ENCODE results near the gene MLEC.
"Not testable (repeated sequence)": the region's sequence is repeated elsewhere in the genome, so short reads cannot be mapped to it uniquely, and the experiment has no call there.

Gene MLEC

GRCh38 chr12:120722784-120723183, 35.8 kb downstream of the MLEC start:
- no peak for DNase-seq

GRCh38 chr12:120724720-120725119, 37.8 kb downstream of the MLEC start:
- DNase-seq: no peak

GRCh38 chr12:120725151-120725658, 38.3 kb downstream of the MLEC start:
- no peak for DNase-seq

GRCh38 chr12:120725659-120726509, 38.9 kb downstream of the MLEC start, which contains the start of gene ACADS:
Gene ACADS (plus strand): TSS chr12:120725826. CDS start chr12:120725886, 60 bp downstream.
- peak; percentile 87 to 92 for DNase-seq

GRCh38 chr12:120726510-120726793, 39.5 kb downstream of the MLEC start:
- no peak for DNase-seq

- DNase-seq: no peak
Measured at GRCh38 chr12:120726961-120727360, 40.0 kb downstream of the MLEC start.

GRCh38 chr12:120732198-120732597, 45.2 kb downstream of the MLEC start:
- not testable (repeated sequence) for DNase-seq

- DNase-seq: no peak
Measured at GRCh38 chr12:120733574-120733973, 46.6 kb downstream of the MLEC start.

GRCh38 chr12:120734210-120734609, 47.3 kb downstream of the MLEC start:
- DNase-seq: no peak

GRCh38 chr12:120735181-120735580, 48.2 kb downstream of the MLEC start:
- no peak for DNase-seq

GRCh38 chr12:120736404-120737331, 49.7 kb downstream of the MLEC start:
- DNase-seq: no peak

GRCh38 chr12:120737557-120738251, 50.8 kb downstream of the MLEC start:
- no peak for DNase-seq

GRCh38 chr12:120738252-120739030, 51.5 kb downstream of the MLEC start:
- no peak for DNase-seq

- DNase-seq: no peak
Measured at GRCh38 chr12:120739031-120739762, 52.2 kb downstream of the MLEC start.

- no peak for DNase-seq
Measured at GRCh38 chr12:120739821-120740613, 53.1 kb downstream of the MLEC start.

GRCh38 chr12:120740871-120741270, 53.9 kb downstream of the MLEC start:
- no peak for DNase-seq

GRCh38 chr12:120741476-120742421, 54.8 kb downstream of the MLEC start:
- no peak for DNase-seq

GRCh38 chr12:120744922-120745493, 58.1 kb downstream of the MLEC start:
- DNase-seq: no peak

GRCh38 chr12:120748242-120748641, 61.3 kb downstream of the MLEC start:
- DNase-seq: no peak

Data from CD4-positive, alpha-beta T cell treated with Interferon alpha-2 for 1 hour (primary cell).